Renal cortical epithelial cell (primary cell): Measurements from ENCODE around the gene DNAJC16. TPM values are rescaled to one million over a fixed set of nuclear protein-coding genes. Genes with fewer than 3 reads are reported as not detected.

Experiments used
- DNase-seq: peaks from one replicate; pipeline ENCODE4 v3.0.0-alpha.2; 2011; ENCODE audit warnings: low read depth
- total RNA-seq: library from RNA; depleted of rRNA; stranded (reverse); fragments of >200 nt; gene quantifications from 2 replicates; pipeline ENCODE4 v1.2.3, GENCODE V29; 2014

DNAJC16 gene
- total RNA-seq, 1 donor from 2014 or later, result 25.7 TPM

- DNase-seq, result no peak
Measured at GRCh38 chr1:15620902-15621682, 94.4 kb downstream of the DNAJC16 start.

- DNase-seq, result no peak
Measured at GRCh38 chr1:15621975-15622374, 95.3 kb downstream of the DNAJC16 start.

- DNase-seq, result no peak
Measured at GRCh38 chr1:15622712-15623373, 96.2 kb downstream of the DNAJC16 start.

GRCh38 chr1:15623435-15623834, 96.8 kb downstream of the DNAJC16 start:
- DNase-seq, result no peak

- DNase-seq, result no peak
Measured at GRCh38 chr1:15624133-15624714, 97.6 kb downstream of the DNAJC16 start.

GRCh38 chr1:15625056-15625917, 98.6 kb downstream of the DNAJC16 start:
- DNase-seq, result no peak

Other genes with a start within 250 kb of the DNAJC16 start
- gene EFHD2, start 117.0 kb upstream of the DNAJC16 start, total RNA-seq, result 27.8 and 77.3 TPM in 2 replicates
- gene CTRC, start 88.4 kb upstream of the DNAJC16 start, total RNA-seq, result not detected in 2 replicates
- gene CELA2A, start 70.1 kb upstream of the DNAJC16 start, total RNA-seq, result not detected in 2 replicates
- gene CELA2B, start 50.7 kb upstream of the DNAJC16 start, total RNA-seq, result not detected in 2 replicates
- gene CASP9, start 2.6 kb upstream of the DNAJC16 start, total RNA-seq, result 8.7 and 11.5 TPM in 2 replicates
- 0.99 and 5.6 TPM in 2 replicates for gene AGMAT, start 58.2 kb downstream of the DNAJC16 start, total RNA-seq
- 8.2 and 33.0 TPM in 2 replicates for gene DDI2, start 90.6 kb downstream of the DNAJC16 start, total RNA-seq
- 46.4 and 77.7 TPM in 2 replicates for gene PLEKHM2, start 157.5 kb downstream of the DNAJC16 start, total RNA-seq
- 0.50 TPM in 1 of 2 replicates, not detected in the other for gene SLC25A34, start 209.4 kb downstream of the DNAJC16 start, total RNA-seq
- not detected in 2 replicates for gene TMEM82, start 215.7 kb downstream of the DNAJC16 start, total RNA-seq
- 213 and 231 TPM in 2 replicates for gene FBLIM1, start 231.9 kb downstream of the DNAJC16 start, total RNA-seq